Breast epithelium (tissue), 4 donors: Measurements from ENCODE around the gene CUL1. TPM values are rescaled to one million over a fixed set of nuclear protein-coding genes. Genes with fewer than 3 reads are reported as not detected.

Source experiments
- DNase-seq, 2 donors: peaks; one replicate each; pipeline ENCODE4 v3.0.0-alpha.2; 2019; ENCODE audit warnings: low spot score in 2 of 2
- H3K27ac ChIP-seq, 2 donors: fragments of 200-600 bp; sonication (generic) in 1 of 2; one replicate each; pipeline ENCODE4 v1.5.1; 2016 to 2019; ENCODE audit warnings: mild to moderate bottlenecking in 1 of 2
- H3K27me3 ChIP-seq, 2 donors: fragments of 200-600 bp; sonication (generic) in 1 of 2; one replicate each; pipeline versions ENCODE4 v1.5.1 to v1.6.0; 2017 to 2019; ENCODE audit warnings: control low read depth in 1 of 2, mild to moderate bottlenecking in 1 of 2
- H3K36me3 ChIP-seq: fragments of 200-600 bp; one replicate; pipeline ENCODE4 v1.5.1; 2019
- H3K4me1 ChIP-seq, 2 donors: fragments of 200-600 bp; sonication (generic); one replicate each; pipeline ENCODE4 v1.5.1; 2016 to 2019; ENCODE audit warnings: control low read depth in 1 of 2
- H3K4me3 ChIP-seq, 3 donors: fragments of 200-600 bp; sonication (generic); 1 replicate in 2 of 3; 2 replicates in 1 of 3; pipeline ENCODE4 v1.5.1; 2016 to 2019; ENCODE audit warnings: mild to moderate bottlenecking in 3 of 3, moderate library complexity in 2 of 3
- H3K9me3 ChIP-seq, 2 donors: fragments of 200-600 bp; sonication (generic) in 1 of 2; one replicate each; pipeline ENCODE4 v1.5.1; 2016 to 2019; ENCODE audit warnings: control low read depth in 1 of 2
- POLR2A ChIP-seq: fragments of 450-650 bp; IDR thresholded peaks from one replicate; pipeline ENCODE4 v1.6.1; 2016; ENCODE audit warnings: antibody characterized with exemption, mild to moderate bottlenecking, moderate library complexity
- POLR2AphosphoS5 ChIP-seq, 3 donors: sonication (generic); formaldehyde crosslinking; IDR thresholded peaks; one replicate each; pipeline ENCODE4 v1.6.1; 2017; ENCODE audit warnings: antibody characterized with exemption in 3 of 3
- intact Hi-C: fragments of 100-400 bp; cut with DNase I; formaldehyde crosslinking; loops from one replicate; pipeline ENCODE4 v1.15.1; 2023; ENCODE audit warnings: low total_unique reads
- total RNA-seq, 3 donors: library from RNA; depleted of rRNA; stranded (reverse); fragments of >200 nt; gene quantifications; one replicate each; pipeline ENCODE4 v1.1.0, GENCODE V29; 2016
- TF ChIP-seq, protein P1 (sequence below), 3 donors: fragments of 450-650 bp; IDR thresholded peaks; one replicate each; pipeline ENCODE4 v1.5.1; 2016 to 2017; ENCODE audit warnings: antibody characterized with exemption in 3 of 3, mild to moderate bottlenecking in 3 of 3, moderate library complexity in 3 of 3

CUL1 gene
- total RNA-seq, 3 donors from 2014 or later: 61.6 to 71.4 (median 65.4) TPM

DNA sequence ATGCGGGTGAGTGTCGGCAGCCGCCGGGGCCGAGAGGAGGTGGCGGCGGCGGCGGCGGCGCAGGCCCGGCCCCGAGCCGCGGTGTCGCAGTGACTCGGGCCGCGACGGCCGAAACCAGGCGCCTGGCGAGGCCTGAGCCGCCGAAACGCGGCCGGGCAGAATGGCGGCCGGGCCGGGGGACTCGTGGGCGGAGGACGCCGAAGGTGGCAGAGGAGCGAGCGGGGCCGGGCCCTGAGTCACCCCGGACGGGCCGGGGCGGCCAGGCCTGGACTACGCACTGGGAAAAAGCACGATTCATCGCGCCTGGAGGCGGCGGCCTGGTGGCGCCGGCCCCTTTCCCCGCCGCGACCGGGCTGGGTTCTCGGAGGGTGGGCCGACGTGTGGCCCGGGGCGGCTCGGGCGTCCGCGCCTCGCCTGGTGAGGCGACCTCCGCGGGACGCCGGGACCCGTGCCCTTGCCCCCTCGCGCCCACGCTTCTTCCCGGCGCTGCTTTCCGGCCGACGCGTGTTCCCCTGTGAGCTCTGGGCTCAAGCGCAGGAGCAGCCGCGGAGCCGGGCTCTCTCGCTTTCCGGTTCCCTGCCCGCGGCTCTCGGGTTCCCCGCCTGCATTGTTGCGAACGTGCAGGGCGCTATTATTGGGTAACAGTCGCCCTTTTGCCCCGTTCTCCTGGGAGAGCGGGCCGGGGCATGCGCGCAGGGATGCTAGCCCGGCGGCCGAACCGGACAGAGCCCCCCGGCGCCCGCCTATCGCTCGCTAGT lies 500 bp downstream of the CUL1 start:
- Histone ChIP-seq H3K9me3 (no peaks in the 10 kb centered on the region), H3K4me3 (peak overlapping the region; percentile 68 to 99 (median 94)), H3K4me1 (no peaks in the 10 kb centered on the region), H3K36me3 (no peaks in the 10 kb centered on the region), H3K27ac (peak overlapping the region; percentile 99 to 100), H3K27me3 (no peaks in the 10 kb centered on the region)
- DNase-seq: peak in 1 of 2 donors; percentile 19
- peak in 2 of 3 donors; percentile 34 to 35 for TF ChIP-seq POLR2AphosphoS5 (IDR thresholded peaks at IDR 0.05)
- TF ChIP-seq POLR2A: no peak
- TF ChIP-seq, protein P1, sequence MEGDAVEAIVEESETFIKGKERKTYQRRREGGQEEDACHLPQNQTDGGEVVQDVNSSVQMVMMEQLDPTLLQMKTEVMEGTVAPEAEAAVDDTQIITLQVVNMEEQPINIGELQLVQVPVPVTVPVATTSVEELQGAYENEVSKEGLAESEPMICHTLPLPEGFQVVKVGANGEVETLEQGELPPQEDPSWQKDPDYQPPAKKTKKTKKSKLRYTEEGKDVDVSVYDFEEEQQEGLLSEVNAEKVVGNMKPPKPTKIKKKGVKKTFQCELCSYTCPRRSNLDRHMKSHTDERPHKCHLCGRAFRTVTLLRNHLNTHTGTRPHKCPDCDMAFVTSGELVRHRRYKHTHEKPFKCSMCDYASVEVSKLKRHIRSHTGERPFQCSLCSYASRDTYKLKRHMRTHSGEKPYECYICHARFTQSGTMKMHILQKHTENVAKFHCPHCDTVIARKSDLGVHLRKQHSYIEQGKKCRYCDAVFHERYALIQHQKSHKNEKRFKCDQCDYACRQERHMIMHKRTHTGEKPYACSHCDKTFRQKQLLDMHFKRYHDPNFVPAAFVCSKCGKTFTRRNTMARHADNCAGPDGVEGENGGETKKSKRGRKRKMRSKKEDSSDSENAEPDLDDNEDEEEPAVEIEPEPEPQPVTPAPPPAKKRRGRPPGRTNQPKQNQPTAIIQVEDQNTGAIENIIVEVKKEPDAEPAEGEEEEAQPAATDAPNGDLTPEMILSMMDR (IDR thresholded peaks at IDR 0.05): no peak
- intact Hi-C loops: no loop called here

DNA sequence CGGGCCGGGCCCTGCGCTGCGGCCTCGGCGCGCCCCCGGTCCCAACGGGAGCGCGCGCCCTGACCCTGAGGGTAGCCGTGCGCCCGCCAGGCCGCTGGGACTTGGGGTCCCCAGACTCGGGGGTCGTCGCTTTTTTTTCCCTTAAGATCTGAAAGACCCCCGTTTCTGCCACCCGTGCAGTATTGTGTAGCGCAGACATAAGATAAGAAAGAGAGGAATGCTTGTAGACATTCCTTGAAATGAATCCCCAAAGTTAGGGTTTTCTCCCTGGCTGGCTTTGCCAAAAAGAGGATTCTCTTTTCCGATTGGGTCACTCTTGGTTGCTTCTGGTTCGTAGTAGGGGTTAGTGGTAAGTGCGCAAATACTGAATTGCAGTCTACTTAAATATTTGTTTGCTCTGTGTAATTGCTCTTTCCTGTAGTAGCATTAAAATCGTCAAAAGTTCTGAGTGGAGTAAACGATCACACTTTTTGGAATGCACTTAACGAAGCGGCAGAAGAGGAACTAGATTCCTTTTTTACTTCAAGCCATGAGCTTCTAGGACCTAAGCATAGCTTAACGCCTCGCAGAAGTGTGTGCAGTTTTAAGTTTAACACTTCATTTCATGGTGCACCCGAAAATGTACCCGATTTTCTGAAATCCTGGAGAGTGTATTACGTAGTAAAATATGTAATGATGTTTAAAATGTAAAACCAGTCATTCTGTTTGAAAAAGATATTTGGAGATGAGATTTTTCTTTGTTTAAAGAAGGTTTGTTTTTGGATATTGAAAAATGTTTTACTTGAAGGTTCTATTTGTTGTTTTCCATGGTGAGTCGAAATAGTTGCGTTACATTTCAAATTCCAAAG lies 1.3 kb downstream of the CUL1 start:
- no peak for DNase-seq
- H3K4me1 ChIP-seq: no peaks in the 10 kb centered on the region
- intact Hi-C loops: no loop called here

DNA sequence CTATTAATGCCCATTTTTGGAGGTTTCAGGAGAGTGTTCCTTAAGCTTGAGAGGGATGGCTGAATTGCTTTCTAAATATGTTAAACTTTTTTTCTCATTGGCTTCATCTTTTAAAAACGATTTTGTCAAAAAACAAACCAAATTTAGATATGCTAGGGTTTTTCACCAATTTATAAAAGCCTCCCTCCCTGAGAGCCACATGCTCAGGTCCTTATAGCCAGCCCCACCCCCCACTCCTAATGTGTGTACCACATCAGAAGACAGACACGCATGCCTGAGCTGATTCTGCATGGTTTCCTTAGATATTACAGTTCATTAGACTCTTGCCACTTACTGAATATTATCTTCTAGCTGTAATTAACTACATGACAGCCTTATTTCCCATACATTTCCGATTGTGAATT lies 2.0 kb downstream of the CUL1 start:
- Histone ChIP-seq H3K9me3 (no peaks in the 10 kb centered on the region), H3K27me3 (no peaks in the 10 kb centered on the region), H3K27ac (peak overlapping the region in 1 of 2 donors; percentile 99), H3K4me1 (peaks cover 0 to under 1% of the 10 kb centered on the region in 2 donors), H3K4me3 (peak overlapping the region in 2 of 3 donors; percentile 68 to 99), H3K36me3 (no peaks in the 10 kb centered on the region)
- intact Hi-C loops: no loop called here
- TF ChIP-seq POLR2AphosphoS5 (IDR thresholded peaks at IDR 0.05) (no peak), POLR2A (no peak)
- TF ChIP-seq, protein P1 (IDR thresholded peaks at IDR 0.05): no peak
- no peak for DNase-seq

More for the DNA sequence above, 1.3 kb downstream of the CUL1 start:
- no peaks in the 10 kb centered on the region for H3K27me3 ChIP-seq
- TF ChIP-seq POLR2AphosphoS5 (IDR thresholded peaks at IDR 0.05) (no peak), POLR2A (no peak)
- TF ChIP-seq, protein P1 (IDR thresholded peaks at IDR 0.05): no peak
- no peaks in the 10 kb centered on the region for H3K36me3 ChIP-seq
- peak overlapping the region; percentile 68 to 99 (median 94) for H3K4me3 ChIP-seq
- H3K9me3 ChIP-seq: no peaks in the 10 kb centered on the region
- H3K27ac ChIP-seq: peak overlapping the region; percentile 99 to 100

DNA sequence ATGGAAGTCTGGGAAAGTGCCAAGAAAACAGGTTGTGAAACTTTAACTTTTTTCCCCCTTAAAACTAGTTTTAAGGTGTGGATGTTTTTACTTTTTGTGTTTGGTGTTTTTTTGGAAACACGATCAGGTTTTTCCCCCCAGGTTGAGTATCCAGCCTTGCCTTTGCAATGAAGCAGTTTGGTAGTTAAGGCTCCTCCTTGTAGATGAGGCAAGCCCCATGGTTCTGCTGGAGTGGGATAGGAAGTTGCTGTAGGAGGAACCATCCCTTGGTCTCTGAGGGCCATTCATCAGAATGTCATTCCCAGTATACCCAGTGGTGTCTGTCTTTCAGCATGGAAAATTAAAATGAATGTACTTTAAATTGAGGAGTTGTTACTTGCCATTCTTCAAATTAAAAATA lies 2.7 kb downstream of the CUL1 start:
- no peaks in the 10 kb centered on the region for H3K9me3 ChIP-seq
- H3K4me3 ChIP-seq: peak overlapping the region in 2 of 3 donors; percentile 68 to 99
- H3K27ac ChIP-seq: peak overlapping the region in 1 of 2 donors; percentile 99

More for the DNA sequence above, 2.7 kb downstream of the CUL1 start:
- Histone ChIP-seq H3K36me3 (no peaks in the 10 kb centered on the region), H3K4me1 (peaks cover 0 to 6% of the 10 kb centered on the region in 2 donors), H3K27me3 (no peaks in the 10 kb centered on the region)
- no peak for TF ChIP-seq POLR2A
- TF ChIP-seq, protein P1 (IDR thresholded peaks at IDR 0.05): no peak
- no peak for TF ChIP-seq POLR2AphosphoS5 (IDR thresholded peaks at IDR 0.05)
- no peak for DNase-seq
- intact Hi-C loops: no loop called here
